ENCODE measurements around the gene RAB5B.

Gene RAB5B

GRCh38 chr12:55973599-55974307, at the start of gene RAB5B:
TSS of gene RAB5B (plus strand) at chr12:55974078. CDS start at chr12:55986961, 12,883 bp downstream.
- peak; percentile 100 for DNase-seq (ENCODE audit: low read depth)

GRCh38 chr12:55925371-55925770, 48.5 kb upstream of the RAB5B start:
- no peak for TF ChIP-seq CTCF (IDR thresholded peaks at IDR 0.05; ENCODE audit: insufficient read depth, low read depth, low read length, missing control alignments)
- peak overlapping the region; percentile 79 for H3K4me3 ChIP-seq (ENCODE audit: low read depth, low read length)
- no peak for DNase-seq (ENCODE audit: low read depth)

More at GRCh38 chr12:55973599-55974307, at the start of gene RAB5B:
- no peak for TF ChIP-seq CTCF (IDR thresholded peaks at IDR 0.05; ENCODE audit: insufficient read depth, low read depth, low read length, missing control alignments)
- peak within 1 kb of the TSS; percentile 88 for H3K4me3 ChIP-seq (ENCODE audit: low read depth, low read length)

GRCh38 chr12:55925870-55926737, 47.8 kb upstream of the RAB5B start:
- H3K4me3 ChIP-seq (ENCODE audit: low read depth, low read length), result peak overlapping the region; percentile 79
- DNase-seq (ENCODE audit: low read depth), result no peak
- no peak for TF ChIP-seq CTCF (IDR thresholded peaks at IDR 0.05; ENCODE audit: insufficient read depth, low read depth, low read length, missing control alignments)

- peak; percentile 97 for DNase-seq (ENCODE audit: low read depth)
- peak; percentile 78 for TF ChIP-seq CTCF (IDR thresholded peaks at IDR 0.05; ENCODE audit: insufficient read depth, low read depth, low read length, missing control alignments)
- peak overlapping the region; percentile 79 for H3K4me3 ChIP-seq (ENCODE audit: low read depth, low read length)
Observed at GRCh38 chr12:55926738-55927587, 46.9 kb upstream of the RAB5B start.

GRCh38 chr12:55927588-55928502, 46.0 kb upstream of the RAB5B start, which contains the start of gene PYM1:
TSS of gene PYM1 (minus strand) at chr12:55927894. CDS start at chr12:55927761, 133 bp downstream.
- peak; percentile 95 for DNase-seq (ENCODE audit: low read depth)
- no peak for TF ChIP-seq CTCF (IDR thresholded peaks at IDR 0.05; ENCODE audit: insufficient read depth, low read depth, low read length, missing control alignments)
- peak within 1 kb of the TSS; percentile 79 for H3K4me3 ChIP-seq (ENCODE audit: low read depth, low read length)

All from GM12865 (cell line).